GM19438 (cell line): ENCODE measurements around the gene XXYLT1.

ENCODE experiments used
- ATAC-seq: cut with Tn5 transposase; IDR thresholded peaks from one replicate; pipeline ENCODE4 v1.9.1; 2021; ENCODE audit warnings: low read depth; ENCODE audit not compliant: unreplicated experiment

Gene XXYLT1

GRCh38 chr3:195139091-195139875 lies 131.7 kb downstream of the XXYLT1 start:
- ATAC-seq: peak; percentile 89

GRCh38 chr3:195137638-195138588 lies 133.0 kb downstream of the XXYLT1 start:
- ATAC-seq: no peak

- no peak for ATAC-seq
These were observed 135.0 kb downstream of the XXYLT1 start for GRCh38 chr3:195135917-195136316.

GRCh38 chr3:195134431-195134830 lies 136.5 kb downstream of the XXYLT1 start:
- no peak for ATAC-seq

- ATAC-seq: peak; percentile 49
These were observed 137.5 kb downstream of the XXYLT1 start for GRCh38 chr3:195133462-195133861.

- no peak for ATAC-seq
These were observed 137.9 kb downstream of the XXYLT1 start for GRCh38 chr3:195133013-195133412.

- ATAC-seq: no peak
These were observed 139.8 kb downstream of the XXYLT1 start for GRCh38 chr3:195131176-195131575.

GRCh38 chr3:195129644-195130492 lies 141.1 kb downstream of the XXYLT1 start:
- ATAC-seq: peak; percentile 76

- ATAC-seq: peak; percentile 4
These were observed 141.8 kb downstream of the XXYLT1 start for GRCh38 chr3:195129072-195129643.

- no peak for ATAC-seq
These were observed 142.5 kb downstream of the XXYLT1 start for GRCh38 chr3:195128255-195129071.

- ATAC-seq: no peak
These were observed 144.8 kb downstream of the XXYLT1 start for GRCh38 chr3:195126056-195126605.

GRCh38 chr3:195125646-195126045 lies 145.3 kb downstream of the XXYLT1 start:
- ATAC-seq: no peak

GRCh38 chr3:195124378-195124992 lies 146.5 kb downstream of the XXYLT1 start:
- no peak for ATAC-seq

- ATAC-seq: no peak
These were observed 147.7 kb downstream of the XXYLT1 start for GRCh38 chr3:195123281-195123691.

GRCh38 chr3:195122261-195122660 lies 148.7 kb downstream of the XXYLT1 start:
- no peak for ATAC-seq

GRCh38 chr3:195120267-195120601 lies 150.7 kb downstream of the XXYLT1 start:
- ATAC-seq: no peak

- no peak for ATAC-seq
These were observed 151.3 kb downstream of the XXYLT1 start for GRCh38 chr3:195119461-195120266.

GRCh38 chr3:195118671-195119070 lies 152.3 kb downstream of the XXYLT1 start:
- no peak for ATAC-seq
